GDM1 (cell line): ENCODE results near the gene PLXNA2.
A peak's percentile ranks its signal among the peaks of the same experiment; 100 is the strongest.

Source experiments
- DNase-seq: peaks from one replicate; lab custom pipeline; 2025; lab: John Stamatoyannopoulos, UW

PLXNA2 gene

DNA sequence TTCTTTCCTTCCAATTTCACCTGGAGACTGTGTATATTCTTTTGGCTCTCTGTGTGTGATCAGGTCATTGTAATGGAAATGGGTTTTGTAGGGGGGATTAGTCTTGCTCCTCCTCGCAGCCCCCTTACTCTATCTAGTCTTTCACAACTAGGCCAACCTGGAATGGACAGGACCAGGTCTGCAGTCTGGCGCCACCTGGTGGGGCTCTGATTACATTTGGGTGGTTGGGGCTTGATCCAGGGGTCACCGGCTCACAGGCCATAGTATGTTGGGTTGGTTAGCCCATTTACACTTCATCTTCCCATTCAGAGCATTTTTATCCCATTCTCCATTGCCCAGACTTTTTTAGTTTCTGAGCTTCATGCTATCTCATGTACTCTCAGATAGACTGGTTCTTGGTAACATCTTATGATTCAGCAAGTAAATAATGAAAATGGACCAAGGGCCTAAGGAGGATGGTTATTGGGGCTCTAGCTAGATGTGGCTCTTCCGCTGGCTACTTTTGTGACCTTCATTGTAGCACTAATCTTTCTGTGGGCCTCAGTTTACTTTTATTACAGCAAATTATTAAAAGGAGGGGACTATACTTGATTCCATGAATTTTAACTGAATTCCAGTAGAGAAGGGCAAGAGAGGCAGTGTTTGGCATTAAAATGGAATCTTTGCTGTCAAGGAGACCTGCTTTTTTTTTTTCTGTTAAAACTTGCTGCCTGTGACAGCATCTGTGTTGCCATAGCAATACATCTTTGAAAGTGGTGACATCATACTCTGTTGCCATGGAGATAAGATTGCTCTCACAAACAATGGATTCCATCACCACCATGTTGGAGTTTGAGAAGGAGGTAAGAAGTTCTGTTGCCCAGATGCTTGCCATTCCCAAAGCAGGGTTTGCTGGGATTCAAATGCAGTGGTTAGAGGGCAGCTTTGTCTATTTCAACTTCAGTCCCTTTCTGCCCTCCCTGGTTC is 150.1 kb downstream of the PLXNA2 start:
- DNase-seq: peak; percentile 24

DNA sequence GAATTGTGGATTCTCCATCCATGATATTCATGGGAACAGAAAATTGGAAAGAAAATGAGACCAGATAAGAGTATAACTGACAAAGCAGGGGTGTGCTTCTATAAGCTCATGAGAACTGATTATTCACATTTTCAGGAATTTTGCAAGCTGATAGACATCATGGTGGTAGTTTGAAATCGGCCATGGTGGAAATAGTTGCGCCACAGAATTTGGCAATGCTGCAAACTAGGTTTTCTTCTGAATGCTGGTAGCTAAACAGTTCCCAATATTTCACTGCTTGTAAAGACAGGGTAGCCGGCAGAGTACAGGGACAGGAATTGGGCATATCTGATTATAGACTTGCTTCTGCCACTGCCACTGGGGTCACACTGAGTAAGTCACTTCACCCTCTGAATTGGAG is 151.1 kb downstream of the PLXNA2 start:
- no peak for DNase-seq

DNA sequence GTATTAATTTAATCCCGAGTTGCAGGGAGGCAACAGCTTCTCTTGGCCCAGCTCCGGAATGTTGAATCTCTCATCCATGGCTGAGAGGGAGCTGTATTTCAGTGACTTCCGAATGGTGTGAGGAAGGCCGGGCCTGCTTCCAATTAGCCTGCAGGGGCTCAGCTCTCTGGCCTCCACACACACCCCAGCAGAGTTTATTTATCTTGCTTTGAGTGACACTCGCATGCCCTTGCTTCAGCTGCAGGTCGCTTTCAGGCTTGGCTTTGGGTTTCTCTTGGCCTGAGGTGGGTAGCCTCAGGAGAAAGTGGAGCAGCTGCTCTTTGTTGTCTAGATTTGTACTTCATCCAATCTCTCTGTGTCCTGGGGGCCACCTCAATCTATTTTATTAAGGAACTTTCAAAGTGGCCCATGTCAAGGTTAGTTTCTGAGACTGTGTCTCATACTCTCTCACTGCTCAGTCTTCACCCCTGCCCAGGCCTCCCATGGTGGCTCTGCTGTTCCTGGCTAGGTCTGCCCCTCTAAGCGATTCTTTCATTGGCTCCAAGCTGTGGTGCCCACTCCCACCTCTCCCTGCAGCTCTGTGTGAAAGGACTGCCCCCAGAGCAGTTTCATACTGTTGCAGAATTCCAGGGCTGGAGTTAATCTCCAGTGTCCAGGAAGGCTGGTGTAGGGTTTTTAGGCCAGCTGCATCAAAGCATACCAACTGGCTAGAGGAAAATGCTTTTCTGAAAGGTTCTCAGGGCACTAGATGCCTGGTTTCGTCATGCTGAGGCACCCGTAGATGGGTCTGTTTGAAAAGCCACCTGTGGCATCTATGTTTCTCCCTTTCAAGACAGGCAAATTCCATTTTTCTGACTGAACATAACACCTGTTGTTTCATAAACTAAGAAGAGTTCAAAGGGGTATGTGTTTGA is 153.5 kb downstream of the PLXNA2 start:
- no peak for DNase-seq

DNA sequence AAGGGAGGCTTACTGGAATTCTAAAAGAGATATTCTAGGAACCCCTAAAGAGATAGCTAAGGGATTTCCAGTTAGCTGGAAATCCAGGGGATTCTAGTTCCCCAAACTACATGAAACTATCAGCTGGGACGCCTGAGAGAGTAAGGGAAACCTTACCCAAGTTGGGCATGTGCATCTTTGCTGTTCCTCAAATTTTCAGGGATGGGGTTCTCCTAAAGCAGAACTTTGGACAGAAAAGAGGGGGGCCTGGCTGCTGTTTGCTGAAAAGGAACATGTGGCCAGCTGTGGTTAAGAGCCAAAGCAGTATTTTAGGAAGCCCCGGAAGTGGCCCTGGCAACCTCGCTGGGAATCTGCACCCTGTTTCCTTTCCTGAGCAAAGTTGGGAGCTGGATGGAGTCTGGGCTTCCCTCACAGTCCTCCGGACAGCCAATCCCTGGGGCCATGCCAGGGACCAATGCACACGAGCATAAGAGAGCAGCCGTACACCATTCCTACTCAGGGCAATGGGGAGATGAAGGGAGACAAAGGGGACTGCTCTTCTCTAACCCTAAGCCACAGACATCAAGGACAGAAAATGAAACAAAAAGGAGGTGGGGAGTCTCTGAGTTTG is 154.3 kb downstream of the PLXNA2 start:
- no peak for DNase-seq

DNA sequence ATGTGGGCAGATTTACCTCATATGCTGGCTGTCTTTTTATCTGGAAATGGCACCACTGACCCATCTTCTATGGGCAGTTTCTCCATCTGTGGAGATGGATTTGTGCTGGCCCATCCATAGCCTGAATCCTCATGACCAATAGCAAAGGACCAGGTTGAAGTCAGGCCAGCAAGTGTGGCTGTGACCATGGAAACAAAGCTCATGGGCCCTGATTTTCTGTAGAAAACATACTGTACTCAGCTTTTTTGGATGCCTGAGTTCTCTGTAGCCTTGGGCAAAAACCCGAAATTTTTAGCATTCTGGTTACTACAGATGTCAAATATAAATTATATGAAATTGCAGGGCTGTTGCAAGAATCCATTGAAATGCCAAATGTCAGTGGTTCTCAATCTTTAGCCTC is 155.0 kb downstream of the PLXNA2 start:
- no peak for DNase-seq

DNA sequence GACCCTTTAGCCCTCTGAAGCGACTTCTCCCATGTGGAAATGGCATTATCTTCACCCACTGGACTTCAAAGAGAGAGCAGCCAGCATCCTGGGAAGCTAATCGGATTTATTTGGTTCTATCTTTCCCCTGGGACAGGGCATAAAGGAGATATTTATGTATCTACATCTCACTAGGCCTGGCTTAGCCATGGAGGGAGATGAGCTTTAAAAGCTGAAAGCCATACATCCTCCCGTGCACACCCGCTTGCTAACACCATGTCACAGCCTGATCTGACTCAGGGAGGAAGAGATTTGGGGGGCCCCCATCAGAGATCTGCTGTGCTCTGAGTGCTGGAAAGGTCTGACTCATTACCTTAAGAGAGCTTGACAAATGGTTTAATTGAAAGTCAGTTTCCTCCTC is 155.9 kb downstream of the PLXNA2 start:
- no peak for DNase-seq

DNA sequence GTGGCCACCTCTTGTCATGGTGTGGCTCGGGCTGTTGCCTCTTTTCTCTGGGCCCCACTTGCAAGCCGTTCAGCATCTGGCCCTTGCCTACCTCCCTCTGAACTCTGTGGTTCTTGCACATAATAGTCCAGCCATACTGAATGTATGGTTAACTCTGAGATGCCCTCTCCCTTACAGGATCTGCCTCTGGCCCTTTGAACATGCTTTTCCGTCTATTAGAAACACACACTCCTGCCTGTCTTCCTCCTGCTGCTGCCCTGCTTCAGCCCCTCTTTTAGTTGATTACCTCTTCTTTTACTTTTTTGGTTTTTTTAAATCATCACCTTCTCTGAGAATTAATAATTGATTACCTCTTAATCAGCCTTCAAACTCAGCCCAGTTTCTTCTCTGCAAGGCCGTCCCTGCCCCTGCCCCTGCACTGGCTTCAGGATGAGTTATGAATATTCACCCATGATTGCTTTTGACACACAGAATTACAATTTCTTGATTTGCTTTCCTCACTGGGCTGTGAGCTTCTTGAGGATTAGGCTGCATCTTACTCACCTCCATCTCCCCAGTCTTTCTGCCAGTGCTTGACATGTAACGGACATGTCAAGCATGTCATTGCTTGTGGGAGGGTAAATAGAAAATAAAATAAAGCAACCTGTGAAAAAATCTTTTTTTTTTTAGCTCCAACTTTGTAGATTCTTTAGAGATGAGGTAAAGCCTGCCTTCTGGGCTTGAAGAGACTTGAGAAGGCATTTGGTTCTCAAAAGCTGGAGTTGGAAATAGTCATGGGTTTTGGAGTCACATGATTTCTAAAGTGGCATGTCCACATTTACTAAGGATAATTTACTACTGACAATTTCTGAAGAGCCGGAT is 158.3 kb downstream of the PLXNA2 start:
- no peak for DNase-seq

DNA sequence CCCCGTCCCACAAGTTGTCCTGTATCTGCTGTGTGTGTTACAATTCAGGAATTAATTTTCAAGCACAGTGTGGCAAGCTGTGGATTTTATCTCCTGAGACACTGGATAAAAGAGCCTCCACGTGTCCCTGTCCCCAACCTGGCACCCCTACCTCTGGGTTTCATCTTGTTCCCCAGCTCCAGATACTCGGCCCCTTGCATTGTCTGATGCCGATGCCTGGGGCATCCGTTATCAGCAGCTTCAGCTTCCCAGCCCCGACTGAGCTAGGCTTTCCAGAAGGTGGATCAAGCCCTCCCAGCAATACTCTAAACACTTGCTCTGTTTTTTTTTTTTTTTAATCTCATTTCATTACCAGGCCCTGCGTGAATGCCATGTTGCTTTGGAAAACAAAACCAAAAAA is 159.4 kb downstream of the PLXNA2 start:
- DNase-seq: no peak

DNA sequence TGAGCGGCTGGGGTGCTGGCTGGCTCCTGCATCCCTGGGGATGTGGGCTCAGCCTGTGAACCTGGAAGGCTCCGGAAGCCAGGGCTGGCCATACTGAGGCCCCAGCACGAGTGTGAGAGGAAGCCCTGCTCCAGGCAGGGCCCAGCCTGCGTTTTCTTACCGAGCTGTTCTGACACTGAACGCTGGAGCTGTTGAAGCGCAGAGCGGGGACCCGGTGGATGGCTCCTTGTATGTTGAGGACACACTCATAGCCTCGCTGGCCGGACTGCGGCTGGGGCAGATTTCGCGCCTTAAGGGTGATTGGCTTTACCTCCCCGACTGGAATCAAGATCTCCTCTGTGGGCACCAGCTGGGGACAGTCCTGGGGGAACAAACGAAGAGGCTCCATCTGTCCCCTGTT is 160.0 kb downstream of the PLXNA2 start:
- no peak for DNase-seq

DNA sequence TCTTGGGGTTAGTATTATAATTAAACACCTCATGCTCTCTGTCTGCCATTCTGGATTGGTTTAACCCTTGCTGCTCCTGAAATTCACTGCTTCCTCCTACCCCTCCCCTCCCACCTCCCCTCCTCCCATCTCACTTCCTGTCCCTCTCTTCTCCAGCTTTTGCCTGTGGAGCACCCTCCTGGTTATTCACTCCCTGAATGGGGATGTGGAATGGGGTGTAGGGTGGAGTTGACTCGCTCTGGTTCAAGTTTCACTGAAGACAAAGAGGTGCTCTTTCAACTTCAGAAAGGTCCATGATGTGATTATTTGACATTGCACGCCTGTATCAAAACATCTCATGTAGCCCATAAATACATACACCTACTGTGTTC is 160.5 kb downstream of the PLXNA2 start:
- DNase-seq: no peak

DNA sequence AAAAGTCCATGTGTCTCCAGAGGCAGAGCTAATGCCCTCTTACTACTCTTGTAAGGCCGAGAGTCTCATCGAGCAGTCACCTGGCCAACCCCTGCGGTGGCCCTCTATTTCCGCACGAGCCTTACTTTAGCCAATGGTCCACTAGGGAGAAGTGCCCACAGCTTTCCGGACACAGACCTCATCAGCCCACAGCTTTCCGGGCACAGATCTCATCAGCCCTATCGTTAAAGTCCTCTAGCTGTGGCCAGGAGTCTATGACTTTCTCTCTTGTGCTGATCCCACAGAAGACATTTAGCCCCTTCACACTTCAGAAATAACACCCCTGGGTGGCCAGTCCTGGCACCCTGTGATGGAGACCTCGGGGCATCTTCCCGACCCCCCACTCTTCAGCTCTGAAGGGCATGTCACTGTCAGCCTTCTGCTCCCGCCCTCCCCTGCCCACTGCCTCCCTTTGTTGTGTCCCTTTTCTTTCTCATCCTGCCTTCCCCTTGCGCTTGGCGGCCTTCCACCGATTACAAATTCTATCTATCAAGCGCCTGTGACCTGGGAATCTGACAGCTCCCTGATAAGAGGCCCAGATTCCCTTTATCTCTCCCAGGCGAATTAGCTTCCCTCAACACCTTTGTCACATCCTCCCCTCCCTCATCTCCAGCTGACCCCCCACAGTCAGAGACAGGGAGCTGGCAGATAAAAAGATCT is 161.0 kb downstream of the PLXNA2 start:
- no peak for DNase-seq

DNA sequence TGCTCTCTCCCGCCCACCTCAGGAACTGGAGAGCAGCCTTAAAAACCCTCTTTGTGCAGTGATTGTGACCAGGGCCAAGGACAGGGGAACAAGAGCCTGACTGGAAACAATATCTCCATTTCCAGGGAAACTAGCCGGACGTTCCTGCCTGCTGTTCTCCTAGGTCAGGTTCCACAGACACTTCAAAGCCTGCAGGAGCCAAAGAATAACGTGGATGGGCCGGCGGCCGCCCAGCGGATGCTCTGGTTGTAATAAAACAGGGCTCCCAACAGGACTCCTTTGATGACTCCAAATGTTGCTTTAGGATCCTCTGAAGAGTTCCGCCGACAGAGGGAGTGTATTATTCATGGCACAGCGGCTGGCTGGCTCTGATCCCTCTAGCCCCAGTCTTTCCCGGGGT is 162.2 kb downstream of the PLXNA2 start:
- no peak for DNase-seq

DNA sequence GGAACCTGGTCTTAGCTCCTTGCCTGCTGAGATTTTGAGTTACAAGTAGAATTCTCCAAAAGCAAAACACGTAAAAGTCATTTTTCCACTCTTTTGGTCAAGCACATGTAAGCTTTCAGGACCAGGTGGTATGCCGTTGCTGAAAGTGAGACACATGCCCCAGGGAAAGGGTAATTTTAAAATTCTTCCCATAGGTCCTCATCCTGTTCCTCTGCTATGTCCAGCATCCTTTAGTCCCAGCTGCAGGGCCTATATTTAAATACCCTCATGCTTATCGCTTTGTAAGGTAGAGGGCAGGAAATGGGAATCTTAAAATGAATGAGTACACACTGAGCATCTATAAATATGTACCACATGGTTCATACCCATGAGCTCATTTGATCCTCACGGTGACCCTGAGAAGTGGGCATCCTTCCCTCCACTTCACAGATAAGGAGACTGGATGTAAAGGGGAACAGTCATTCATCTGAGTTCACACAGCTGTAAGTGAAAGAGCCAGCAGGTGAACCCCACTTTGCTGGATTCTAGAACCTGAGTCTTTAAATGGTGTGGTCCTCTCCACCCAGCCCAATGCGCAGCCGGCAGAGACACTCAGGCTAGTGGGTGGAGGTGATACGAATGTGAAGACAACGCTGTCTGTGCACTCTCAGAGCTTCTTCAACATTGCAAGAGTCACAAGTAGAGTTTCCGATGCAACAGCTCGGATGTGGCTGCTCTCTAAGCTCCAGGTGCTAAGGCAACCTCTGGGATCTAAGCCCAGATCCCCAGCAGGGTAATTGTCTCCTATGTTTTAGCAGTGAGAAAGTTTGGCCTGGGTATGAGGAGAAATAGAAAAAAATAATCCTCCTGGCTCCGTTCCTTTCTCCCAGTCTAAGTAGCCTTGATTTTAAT is 163.5 kb downstream of the PLXNA2 start:
- DNase-seq: no peak

DNA sequence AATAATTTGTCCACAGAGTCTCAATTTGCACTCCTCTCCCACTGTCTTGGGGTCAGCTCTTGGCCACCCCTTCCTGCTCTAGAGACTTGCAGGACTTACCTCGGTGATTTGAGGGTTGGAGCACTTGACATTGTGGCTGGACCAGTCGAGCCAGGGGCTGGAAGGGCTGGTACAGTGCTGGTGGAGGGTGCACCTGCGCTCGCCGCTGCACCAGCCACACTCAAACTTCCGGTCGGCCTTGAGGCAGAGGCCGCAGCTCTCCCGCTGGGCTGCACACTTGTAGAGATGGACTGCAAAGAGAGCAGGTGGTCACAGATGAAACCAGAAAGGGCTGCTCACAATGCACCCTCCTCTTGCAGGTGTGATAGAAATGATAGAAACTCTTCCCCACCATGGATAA is 165.0 kb downstream of the PLXNA2 start:
- DNase-seq: no peak

DNA sequence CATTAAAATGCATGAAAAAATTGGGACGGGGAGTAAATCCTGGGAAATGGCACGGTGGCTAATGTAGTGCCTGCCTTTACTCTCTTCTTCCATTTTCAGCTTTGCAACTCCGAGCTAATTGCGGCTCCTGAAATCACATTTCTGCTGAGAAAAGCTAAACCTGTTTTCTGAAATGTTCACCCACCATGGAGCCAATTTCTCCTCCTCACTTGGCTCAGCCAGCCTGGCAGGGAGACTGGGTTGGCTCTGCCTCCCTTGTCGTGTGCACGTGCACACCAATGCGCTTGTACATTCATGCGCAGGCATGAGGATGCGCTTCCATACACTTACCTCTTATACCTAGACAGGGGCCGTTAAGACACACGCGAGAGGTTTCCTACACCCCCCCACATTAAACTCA is 165.4 kb downstream of the PLXNA2 start:
- DNase-seq: no peak

DNA sequence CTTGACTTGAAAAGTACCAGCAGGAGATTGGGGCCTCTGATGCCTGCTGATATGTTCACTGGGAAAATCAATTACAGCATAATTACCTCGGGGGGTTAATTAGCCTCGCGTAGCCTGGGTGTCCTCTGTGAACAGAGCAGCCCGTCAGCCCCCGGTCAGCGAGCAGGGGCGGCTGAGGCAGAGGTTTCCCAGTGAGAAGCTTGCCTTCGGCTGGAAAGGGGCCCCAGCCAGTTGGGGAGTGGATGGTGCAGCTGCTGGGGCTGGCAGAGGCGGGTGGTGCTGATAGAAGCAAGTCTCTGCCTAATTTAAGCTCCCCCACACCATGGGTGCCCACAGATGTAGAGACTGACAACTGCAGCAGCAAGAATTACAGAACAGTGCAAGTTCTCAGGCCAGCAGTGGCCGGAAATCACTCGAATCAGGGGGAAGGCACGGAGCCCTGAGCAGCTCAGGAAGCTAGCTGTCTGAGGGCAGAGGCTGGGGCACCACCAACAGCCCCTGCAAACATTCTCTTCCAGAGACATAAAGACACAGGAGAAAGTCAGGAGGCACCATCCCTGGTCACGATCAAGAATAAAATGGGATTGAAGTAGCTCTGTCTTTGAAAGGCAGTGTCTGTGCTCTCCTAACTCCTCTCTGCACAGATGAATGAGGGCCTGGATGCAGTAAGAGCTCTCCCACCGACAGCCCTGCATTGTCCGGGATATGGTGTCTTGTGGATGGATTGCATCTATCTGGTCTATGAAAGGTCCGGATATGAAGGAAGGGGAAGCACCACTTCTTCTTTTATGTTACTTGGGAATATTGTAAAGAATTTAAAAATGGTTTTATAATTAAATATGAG is 166.7 kb downstream of the PLXNA2 start:
- DNase-seq: no peak

DNA sequence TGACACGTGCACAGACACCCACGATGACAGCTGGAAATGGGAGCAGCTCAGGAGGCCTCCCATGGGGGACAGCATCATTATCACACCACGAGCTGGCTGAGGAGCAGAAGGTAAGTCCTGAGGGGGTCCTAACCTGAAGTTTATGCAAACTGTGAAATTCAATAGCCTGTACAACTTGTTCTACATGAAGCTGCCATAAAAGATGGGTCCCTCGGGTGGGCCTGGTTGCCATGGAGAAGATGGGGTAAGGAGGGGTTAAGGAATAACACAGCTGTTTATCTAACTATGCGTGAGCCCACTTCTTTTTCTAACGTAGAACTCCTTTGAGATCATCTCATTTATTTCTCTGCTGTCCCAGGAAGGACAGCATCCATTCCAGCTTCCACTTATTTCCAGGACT is 169.8 kb downstream of the PLXNA2 start:
- DNase-seq: no peak

DNA sequence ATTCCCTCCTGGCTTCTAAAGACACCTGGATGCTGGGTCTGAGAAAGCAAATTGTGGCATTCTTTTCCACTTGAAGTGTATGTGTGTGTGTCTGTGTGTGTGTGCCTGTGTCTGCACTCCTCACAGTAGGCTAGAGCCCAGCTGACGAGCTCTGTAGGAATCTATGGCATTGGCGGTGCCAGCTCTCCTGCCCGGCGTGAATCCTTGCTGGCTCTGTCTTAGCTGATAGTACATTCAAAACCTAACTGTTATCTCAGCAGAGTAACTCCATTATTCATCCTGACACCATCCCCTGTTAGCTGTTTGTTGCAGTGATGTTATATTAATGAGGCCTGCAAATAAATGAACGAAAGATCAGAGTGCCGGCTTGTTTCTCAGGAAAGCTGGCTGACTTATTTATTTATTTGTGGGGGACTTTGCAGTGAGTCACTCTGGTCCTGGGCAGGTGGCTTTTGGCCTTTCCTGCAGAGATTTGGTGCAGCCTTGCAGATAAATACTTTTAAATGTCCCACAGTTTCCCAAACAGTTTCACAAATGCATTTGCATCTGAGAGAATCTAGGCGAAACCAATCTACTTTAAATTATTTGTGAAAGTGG is 172.7 kb downstream of the PLXNA2 start:
- no peak for DNase-seq

DNA sequence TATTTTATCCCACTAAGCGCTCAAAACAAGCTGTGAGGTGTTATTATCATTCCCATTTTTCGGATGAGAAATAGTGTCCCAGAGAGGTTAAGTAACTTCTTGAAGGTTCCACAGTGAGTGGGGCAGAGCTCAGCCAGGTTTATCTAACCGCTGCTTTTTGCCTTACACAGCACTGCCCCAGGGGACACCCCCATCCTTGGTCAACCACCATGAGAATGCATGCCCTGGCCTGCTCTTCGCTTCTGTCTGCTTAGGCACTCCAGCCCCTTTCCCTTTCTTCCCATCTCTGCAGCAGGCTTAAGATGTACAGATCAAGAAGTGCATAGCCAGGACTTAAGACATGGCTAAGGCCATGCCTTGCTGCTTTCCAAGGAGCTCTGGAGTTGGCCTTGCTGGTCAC is 174.3 kb downstream of the PLXNA2 start:
- no peak for DNase-seq
